Natural killer cell (primary cell): ENCODE results near the gene ADPRH. TPM values are rescaled to one million over a fixed set of nuclear protein-coding genes. Genes with fewer than 3 reads are reported as not detected.

Experiments
- ATAC-seq, 3 donors: fragments of 150-1000 bp in 2 of 3; fragments of 200-7000 bp in 1 of 3; cut with Tn5 transposase; 1 replicate in 1 of 3; 2 replicates in 2 of 3; pipeline ENCODE4 v1.10.0; 2021; ENCODE audit warnings: mild to moderate bottlenecking in 2 of 3, moderate library complexity in 2 of 3
- DNase-seq, 2 donors: peaks; one replicate each; pipeline versions ENCODE4 v3.0.0 to v3.0.0-alpha.2; 2013 to 2021; ENCODE audit warnings: mixed read lengths in 1 of 2
- H3K27ac ChIP-seq: one replicate; pipeline ENCODE4 v1.5.1; 2013; ENCODE audit warnings: mild to moderate bottlenecking, low read length
- H3K27me3 ChIP-seq: one replicate; pipeline ENCODE4 v1.6.1; 2013; ENCODE audit warnings: low read length; ENCODE audit not compliant: control insufficient read depth, insufficient read depth
- H3K36me3 ChIP-seq: one replicate; pipeline ENCODE4 v1.6.1; 2013; ENCODE audit warnings: low read length; ENCODE audit not compliant: control insufficient read depth, insufficient read depth
- H3K4me1 ChIP-seq: one replicate; pipeline ENCODE4 v1.6.1; 2013; ENCODE audit warnings: low read length; ENCODE audit not compliant: control insufficient read depth, insufficient read depth
- H3K4me3 ChIP-seq: one replicate; pipeline ENCODE4 v1.5.1; 2013; ENCODE audit warnings: low read length
- H3K9me3 ChIP-seq: one replicate; pipeline ENCODE4 v1.6.1; 2013; ENCODE audit warnings: low read length; ENCODE audit not compliant: control insufficient read depth, insufficient read depth
- H3K27ac Mint-ChIP-seq, 2 donors: one replicate each; pipeline ENCODE4 v1.8.0; 2022; ENCODE audit warnings: mild to moderate bottlenecking in 2 of 2, mixed read lengths in 2 of 2, moderate library complexity in 1 of 2
- H3K27me3 Mint-ChIP-seq, 2 donors: one replicate each; pipeline ENCODE4 v1.8.0; 2022; ENCODE audit warnings: low read depth in 2 of 2, mixed read lengths in 2 of 2
- H3K36me3 Mint-ChIP-seq: one replicate; pipeline ENCODE4 v1.8.0; 2022; ENCODE audit warnings: mixed read lengths
- H3K4me1 Mint-ChIP-seq, 2 donors: one replicate each; pipeline ENCODE4 v1.8.0; 2022; ENCODE audit warnings: mixed read lengths in 2 of 2
- H3K4me3 Mint-ChIP-seq: one replicate; pipeline ENCODE4 v1.8.0; 2022; ENCODE audit warnings: mild to moderate bottlenecking, moderate library complexity, mixed read lengths
- H3K9me3 Mint-ChIP-seq, 2 donors: one replicate each; pipeline ENCODE4 v1.8.0; 2022; ENCODE audit warnings: mixed read lengths in 2 of 2
- CTCF ChIP-seq: fragments of 200-600 bp; IDR thresholded peaks from one replicate; pipeline ENCODE4 v1.8.0; 2022; ENCODE audit warnings: antibody characterized with exemption
- WGBS: methylation state at CpG from one replicate; pipeline ENCODE4 v1.1.7; 2013; ENCODE audit warnings: missing lambda C conversion rate; ENCODE audit not compliant: insufficient coverage; 5-methylcytosine and 5-hydroxymethylcytosine counted together
- intact Hi-C: fragments of 100-400 bp; cut with micrococcal nuclease; formaldehyde crosslinking; loops from one replicate; pipeline ENCODE4 v1.14.2; 2022
- total RNA-seq, 4 donors: library from RNA; stranded (reverse); fragments of 120-200 nt in 1 of 4; gene quantifications; one replicate each; pipeline versions ENCODE4 v1.2.3 to v1.2.4, GENCODE V29; 2013 to 2022

Gene ADPRH
- total RNA-seq, 3 donors from 2014 or later (not counting 1 experiment from before 2014, with no cell fraction given), result 3.8 to 6.2 (median 4.5) TPM

GRCh38 chr3:119585856-119586570 lies 6.7 kb downstream of the ADPRH start:
- H3K4me3 Mint-ChIP-seq, result no peak overlapping the region
- H3K4me1 Mint-ChIP-seq, result no peaks in the 10 kb centered on the region
- 96% methylated on average over 10 of the region's 11 CpGs for WGBS
- H3K36me3 Mint-ChIP-seq, result no peaks in the 10 kb centered on the region
- TF ChIP-seq CTCF, result no peak
- DNase-seq (no peak), ATAC-seq (no peak)
- no peaks in the 10 kb centered on the region for H3K36me3 ChIP-seq
- H3K4me1 ChIP-seq, result no peaks in the 10 kb centered on the region
- H3K4me3 ChIP-seq, result no peak overlapping the region
- H3K9me3 Mint-ChIP-seq, result no peaks in the 10 kb centered on the region
- H3K27me3 Mint-ChIP-seq, result no peaks in the 10 kb centered on the region
- no peaks in the 10 kb centered on the region for H3K9me3 ChIP-seq
- intact Hi-C loops, result no loop called here
- no peak overlapping the region for H3K27ac Mint-ChIP-seq
- no peak overlapping the region for H3K27ac ChIP-seq
- H3K27me3 ChIP-seq, result no peaks in the 10 kb centered on the region

- TF ChIP-seq CTCF, result no peak
- no peak overlapping the region for H3K27ac Mint-ChIP-seq
- no peaks in the 10 kb centered on the region for H3K27me3 Mint-ChIP-seq
- Histone ChIP-seq H3K4me1 (no peaks in the 10 kb centered on the region), H3K27ac (no peak overlapping the region), H3K4me3 (no peak overlapping the region), H3K36me3 (no peaks in the 10 kb centered on the region), H3K27me3 (no peaks in the 10 kb centered on the region), H3K9me3 (no peaks in the 10 kb centered on the region)
- no peaks in the 10 kb centered on the region for H3K36me3 Mint-ChIP-seq
- ATAC-seq, result no peak
- no peak for DNase-seq
- H3K4me1 Mint-ChIP-seq, result no peaks in the 10 kb centered on the region
- 81% methylated on average over 3 of the region's 3 CpGs for WGBS
- intact Hi-C loops, result no loop called here
- H3K9me3 Mint-ChIP-seq, result no peaks in the 10 kb centered on the region
- H3K4me3 Mint-ChIP-seq, result no peak overlapping the region
Measured at GRCh38 chr3:119586733-119587172, 7.5 kb downstream of the ADPRH start.

- no peak for ATAC-seq
- 58% methylated on average over 3 of the region's 3 CpGs for WGBS
- no peaks in the 10 kb centered on the region for H3K9me3 ChIP-seq
- H3K9me3 Mint-ChIP-seq, result no peaks in the 10 kb centered on the region
- intact Hi-C loops, result no loop called here
- no peaks in the 10 kb centered on the region for H3K36me3 ChIP-seq
- H3K27me3 Mint-ChIP-seq, result peaks cover 0 to 8% of the 10 kb centered on the region in 2 donors
- no peaks in the 10 kb centered on the region for H3K27me3 ChIP-seq
- H3K4me3 ChIP-seq, result no peak overlapping the region
- H3K4me1 Mint-ChIP-seq, result no peaks in the 10 kb centered on the region
- no peak overlapping the region for H3K27ac Mint-ChIP-seq
- no peak for TF ChIP-seq CTCF
- H3K4me1 ChIP-seq, result no peaks in the 10 kb centered on the region
- no peak overlapping the region for H3K4me3 Mint-ChIP-seq
- no peaks in the 10 kb centered on the region for H3K36me3 Mint-ChIP-seq
- H3K27ac ChIP-seq, result no peak overlapping the region
- peak in 1 of 2 donors; percentile 7 for DNase-seq
Measured at GRCh38 chr3:119588112-119588511, 8.8 kb downstream of the ADPRH start.
